Hematopoietic multipotent progenitor cell treated with erythropoietin and hydrocortisone succinate and interleukin-3 and kit ligand, for 8 days (in vitro differentiated cells): ENCODE data around the gene CNDP1.

Experiments
- DNase-seq: peaks from one replicate; pipeline ENCODE4 v3.0.0-alpha.2; 2015

Gene CNDP1

DNA sequence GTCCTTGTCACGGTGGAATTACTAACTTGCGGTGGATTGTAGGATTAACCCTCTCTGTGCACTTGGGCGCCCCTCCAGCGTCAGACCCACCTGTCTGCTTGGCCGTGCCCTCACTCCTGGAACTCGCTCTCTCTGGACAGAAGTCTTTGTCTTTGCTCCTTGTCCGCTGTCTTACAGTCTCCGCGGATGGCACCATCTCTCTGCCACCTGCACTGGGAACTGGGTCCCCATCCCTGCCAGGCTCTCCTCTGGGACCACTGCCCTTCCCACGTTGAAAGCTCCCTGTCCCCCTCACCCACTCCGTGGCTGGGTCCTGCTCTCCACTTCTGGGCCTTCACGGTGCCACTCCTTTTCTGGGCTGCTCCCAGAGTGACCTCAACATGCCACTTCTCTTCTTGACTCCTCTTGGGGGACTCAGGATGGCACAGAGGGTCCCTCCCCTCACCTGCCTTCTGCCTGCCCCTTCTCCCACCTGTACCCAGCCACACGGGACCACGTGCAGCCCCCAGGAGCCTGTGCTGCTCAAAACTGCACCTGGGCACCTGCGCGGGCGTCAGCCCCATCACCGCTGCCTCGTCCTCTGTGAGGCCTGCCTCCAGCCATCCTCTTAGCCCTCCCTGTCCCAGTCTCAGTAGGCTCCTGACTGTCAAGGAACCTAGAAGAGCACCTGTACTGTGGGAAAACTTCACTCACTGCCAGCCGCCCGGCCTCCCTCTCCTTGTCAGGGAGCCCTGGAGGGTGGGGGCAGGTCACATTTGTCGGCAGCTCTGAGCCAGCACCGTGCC, 27.0 kb upstream of the CNDP1 start:
- no peak for DNase-seq

DNA sequence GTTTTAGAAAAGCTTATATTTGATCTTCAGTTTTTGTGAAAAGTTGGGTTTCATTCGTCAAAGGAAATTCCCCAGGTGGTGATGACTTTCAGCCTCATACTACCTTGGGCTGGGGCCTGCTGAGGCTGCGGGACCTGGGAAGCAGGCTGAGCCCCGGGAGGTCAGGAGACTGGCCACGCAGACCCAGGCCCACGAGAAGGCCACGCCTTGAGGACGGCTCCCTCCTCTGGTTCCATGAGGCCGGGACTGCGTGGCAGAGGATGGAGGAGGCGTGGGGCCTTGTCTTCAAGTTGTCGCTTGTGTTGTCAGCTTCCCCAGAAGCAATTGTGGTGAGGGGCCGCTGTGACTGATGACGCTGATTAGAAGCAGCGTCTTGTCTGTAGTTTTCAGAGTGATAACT, 26.4 kb upstream of the CNDP1 start:
- DNase-seq: no peak

DNA sequence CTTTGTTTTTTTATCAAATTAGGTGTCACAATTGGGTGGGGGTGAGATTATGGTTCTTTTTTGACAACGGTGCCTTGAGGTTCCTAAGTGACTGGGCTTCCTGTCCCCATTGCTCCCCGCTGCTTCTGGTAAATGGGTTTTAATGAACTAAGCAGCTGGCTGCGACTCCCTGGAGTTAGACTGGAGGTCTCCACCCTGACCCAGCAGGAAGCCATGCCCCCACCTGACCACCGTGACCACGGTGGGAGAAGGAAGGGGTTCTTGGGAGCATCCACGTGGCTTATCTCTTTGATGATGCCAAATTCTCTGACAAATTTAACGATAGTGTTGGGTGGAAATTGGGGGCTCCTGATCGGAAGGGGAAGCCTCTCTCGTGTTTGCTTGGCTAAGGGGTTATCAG, 25.9 kb upstream of the CNDP1 start:
- DNase-seq: no peak

DNA sequence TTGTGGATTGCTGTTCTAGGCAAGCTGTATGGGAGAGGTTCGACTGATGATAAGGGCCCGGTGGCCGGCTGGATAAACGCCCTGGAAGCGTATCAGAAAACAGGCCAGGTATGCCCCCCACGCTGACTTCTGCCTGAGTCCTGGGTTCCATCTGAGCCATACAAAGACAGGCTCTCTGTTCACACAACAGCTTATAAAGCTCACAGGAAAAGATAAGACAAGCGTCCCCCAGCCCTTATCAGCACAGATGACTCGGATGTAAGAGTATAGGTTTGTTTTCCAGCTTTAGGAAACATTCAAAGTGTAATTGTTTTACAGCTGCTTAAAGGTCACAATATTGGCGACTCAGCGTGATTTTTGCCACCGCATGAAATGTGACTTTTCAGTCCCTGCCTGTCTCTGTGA, 25.5 kb upstream of the CNDP1 start:
- DNase-seq: peak; percentile 17

DNA sequence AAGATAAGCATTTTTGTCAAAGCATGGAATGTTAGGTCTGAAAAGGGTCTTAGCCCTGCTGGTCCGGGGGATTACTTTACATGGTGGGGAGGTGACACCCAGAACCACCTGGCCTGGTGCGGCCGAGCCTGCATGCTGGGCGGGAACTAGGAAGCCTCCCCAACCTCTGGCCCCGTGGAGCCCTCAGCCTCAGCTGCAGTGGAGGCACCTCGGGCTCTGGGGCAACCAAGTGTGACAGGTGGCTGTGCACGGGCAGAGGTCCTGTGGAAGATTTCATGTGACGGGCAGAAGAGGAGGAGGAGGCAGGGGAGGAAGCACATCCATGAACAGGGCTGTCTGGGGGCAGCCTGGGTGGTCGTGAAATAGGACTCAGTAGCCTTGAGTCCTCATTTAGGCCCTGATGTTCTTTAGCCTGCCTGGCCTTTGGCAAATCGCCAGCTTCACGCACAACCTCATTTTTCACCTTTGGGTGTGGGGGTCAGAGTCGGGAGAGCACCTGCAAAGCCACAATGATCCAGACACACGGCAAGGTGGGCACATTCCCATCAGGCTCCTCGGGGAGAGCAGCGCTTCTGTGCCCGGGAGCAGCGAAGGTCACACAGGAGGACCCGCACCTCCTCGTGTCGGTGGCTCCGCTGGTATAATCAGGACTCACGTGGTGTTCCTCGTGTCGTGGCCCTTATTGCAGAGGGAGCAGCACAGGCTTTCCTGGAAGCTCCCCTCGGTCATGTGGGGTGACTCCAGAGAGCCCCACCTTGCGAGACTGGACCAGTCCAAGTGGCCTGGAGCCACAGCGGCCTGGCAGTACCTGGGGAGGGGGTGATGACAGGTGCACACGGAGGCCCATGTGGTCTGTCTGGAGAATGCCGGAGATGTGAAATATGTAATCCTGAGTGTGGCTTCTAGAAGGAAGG, 24.2 kb upstream of the CNDP1 start:
- DNase-seq: no peak

DNA sequence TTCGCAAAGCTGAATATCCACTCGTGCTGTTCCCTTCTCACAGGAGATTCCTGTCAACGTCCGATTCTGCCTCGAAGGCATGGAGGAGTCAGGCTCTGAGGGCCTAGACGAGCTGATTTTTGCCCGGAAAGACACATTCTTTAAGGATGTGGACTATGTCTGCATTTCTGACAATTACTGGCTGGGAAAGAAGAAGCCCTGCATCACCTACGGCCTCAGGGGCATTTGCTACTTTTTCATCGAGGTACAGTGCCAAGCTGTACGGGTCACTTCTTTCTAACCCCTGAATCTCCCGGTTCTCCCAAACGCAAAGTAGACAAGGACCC, 23.6 kb upstream of the CNDP1 start:
- no peak for DNase-seq

DNA sequence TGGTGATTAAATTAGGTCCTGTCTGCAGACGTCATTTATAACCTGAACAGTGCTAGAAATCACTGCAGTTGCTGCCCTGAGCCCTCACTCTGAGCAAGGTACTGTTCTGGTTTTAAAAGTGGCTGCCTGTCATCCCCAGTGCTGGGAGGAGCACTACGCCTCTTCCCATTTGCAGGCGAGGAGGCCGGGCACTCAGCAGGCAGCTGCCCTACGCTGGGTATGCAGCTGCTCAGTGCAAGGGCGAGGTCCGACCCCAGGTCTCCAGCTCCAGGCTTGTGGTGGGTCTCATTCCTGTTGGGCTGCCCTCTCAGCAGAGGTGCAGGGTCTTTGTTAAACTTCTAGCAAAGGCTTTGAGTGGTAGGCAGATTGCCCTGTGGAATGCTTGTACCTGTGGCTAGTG, 22.5 kb upstream of the CNDP1 start:
- no peak for DNase-seq

DNA sequence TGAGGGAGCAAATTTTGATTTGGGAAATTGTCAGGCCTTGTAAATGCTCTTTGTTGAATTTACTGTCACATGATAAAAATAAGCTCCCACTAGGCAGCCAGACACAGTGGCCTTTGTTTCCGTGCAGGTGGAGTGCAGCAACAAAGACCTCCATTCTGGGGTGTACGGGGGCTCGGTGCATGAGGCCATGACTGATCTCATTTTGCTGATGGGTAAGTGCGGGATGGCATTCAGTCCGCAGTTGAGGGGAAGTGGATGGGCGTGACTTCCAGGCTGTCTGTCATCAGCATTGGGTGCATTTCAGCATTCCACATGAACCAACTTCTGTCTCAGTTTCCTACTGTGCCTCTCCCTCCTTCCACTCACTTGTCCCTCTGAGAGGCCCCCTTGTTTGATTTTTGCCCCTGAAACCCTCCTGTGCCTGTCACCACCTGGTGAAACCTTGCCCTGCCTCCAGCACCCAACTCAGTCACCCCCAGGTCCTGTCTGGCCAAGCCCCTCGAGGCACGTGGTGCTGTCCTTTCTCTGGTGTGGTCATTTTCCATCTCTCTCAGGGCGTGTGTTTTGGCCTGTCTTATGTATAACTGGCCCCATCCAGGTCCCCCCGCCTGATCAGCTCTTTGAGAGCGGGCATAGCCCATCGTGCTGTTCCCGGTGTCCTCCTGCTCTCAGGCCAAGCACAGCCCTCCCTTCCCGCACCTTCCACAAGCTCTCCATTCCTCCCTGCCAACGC, 21.8 kb upstream of the CNDP1 start:
- no peak for DNase-seq

DNA sequence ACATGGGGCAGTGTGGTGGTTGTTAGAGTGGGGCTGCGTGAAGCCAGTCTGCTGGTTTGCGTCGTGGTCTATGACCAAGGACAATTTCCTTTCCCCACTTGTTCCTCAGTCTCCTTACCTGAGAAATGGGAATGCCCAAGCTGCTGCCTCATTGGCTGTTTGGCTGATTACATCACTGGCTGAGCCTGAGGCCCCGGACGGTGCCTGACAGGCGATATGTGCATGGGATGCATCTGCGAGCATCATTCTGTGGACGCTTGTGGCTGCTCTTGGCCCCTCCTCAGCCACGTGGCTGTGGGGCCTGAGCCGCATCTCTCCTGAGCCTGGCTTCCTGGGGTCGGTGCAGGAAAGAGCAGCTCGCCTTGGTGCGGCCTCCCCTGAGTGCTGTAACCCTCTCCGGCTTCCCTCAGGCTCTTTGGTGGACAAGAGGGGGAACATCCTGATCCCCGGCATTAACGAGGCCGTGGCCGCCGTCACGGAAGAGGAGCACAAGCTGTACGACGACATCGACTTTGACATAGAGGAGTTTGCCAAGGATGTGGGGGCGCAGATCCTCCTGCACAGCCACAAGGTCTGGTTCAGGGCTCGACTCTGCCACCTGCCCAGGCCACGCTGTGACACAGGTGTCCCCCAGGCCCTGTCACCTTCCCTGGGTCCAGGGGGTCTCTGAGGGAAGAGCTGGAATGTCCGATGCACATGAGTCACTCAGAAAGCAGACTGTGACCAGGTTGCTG, 21.0 kb upstream of the CNDP1 start:
- DNase-seq: no peak

DNA sequence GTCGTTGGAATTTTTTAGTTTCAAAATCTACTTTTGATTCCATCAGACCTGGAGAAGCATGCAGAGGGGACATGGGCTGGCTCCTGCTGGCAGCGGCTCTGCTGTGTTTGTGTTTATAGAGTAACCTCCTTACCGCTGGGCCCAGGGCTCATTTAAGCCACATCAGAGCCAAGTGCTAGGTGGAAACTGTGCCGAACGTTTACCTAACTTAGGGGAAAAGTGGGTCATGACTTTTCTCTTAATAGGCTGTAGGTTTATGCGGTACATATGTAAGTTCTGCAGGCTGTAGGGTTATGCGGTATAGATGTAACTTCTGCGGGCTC, 20.5 kb upstream of the CNDP1 start:
- no peak for DNase-seq

DNA sequence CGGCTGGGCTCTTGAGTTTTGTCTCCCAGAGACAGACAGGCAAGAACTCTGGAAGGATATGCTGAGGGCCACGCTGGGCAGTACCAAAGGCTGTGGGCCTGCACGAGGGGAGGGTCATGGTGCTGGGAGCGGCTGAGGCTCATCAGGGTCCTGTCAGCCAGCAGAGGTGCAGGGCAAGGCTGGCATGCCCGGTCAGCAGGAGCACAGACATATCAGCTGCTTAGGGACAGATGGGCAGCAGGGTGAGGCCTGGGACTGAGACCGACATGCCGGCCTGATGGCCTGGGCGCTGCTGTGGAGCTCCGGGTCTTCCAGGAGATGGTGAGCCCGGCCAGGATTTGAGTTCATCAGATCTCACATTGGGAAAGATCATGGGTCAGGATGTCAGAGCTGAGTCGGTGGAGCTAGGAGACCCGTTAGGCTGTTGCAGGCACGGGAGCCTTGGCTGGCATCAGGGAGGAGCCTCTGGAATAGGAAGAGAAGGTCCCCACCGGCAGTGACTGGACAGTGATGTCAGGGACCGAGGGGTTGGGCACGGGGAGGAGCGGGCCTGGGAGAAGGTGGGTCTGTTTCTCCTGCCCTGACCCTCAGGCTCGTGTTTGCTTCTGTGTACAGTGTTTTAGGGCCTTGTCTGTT, 19.3 kb upstream of the CNDP1 start:
- DNase-seq: no peak

DNA sequence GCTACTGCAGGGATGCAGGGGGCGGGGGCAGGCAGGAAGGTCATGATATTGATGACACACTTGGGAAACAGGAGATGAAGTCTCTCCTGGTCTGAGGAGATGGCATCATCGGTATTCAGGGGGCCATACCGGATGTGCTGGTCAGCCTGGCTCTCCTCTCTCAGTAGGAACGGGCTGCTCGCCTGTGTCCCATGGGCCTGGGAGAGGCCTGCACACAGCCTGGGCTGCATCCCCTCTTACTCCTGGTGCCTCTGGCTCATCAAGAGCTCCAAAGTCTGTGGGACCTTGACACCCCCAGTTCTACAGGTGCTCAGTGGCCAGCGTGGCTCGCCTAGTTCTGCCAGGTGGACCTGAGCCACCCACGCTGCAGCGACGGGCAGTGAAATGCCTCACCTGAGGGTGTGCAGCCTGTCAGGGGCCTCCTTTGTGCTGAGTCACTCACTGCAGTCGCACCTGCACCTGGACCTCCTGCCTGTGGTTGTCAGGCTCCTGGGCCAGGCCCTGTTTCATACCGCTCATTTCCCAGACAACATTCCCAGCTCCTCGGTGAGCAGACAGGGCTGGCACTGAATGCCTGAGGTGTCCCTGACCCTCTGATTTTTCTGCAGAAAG, 18.6 kb upstream of the CNDP1 start:
- DNase-seq: no peak

DNA sequence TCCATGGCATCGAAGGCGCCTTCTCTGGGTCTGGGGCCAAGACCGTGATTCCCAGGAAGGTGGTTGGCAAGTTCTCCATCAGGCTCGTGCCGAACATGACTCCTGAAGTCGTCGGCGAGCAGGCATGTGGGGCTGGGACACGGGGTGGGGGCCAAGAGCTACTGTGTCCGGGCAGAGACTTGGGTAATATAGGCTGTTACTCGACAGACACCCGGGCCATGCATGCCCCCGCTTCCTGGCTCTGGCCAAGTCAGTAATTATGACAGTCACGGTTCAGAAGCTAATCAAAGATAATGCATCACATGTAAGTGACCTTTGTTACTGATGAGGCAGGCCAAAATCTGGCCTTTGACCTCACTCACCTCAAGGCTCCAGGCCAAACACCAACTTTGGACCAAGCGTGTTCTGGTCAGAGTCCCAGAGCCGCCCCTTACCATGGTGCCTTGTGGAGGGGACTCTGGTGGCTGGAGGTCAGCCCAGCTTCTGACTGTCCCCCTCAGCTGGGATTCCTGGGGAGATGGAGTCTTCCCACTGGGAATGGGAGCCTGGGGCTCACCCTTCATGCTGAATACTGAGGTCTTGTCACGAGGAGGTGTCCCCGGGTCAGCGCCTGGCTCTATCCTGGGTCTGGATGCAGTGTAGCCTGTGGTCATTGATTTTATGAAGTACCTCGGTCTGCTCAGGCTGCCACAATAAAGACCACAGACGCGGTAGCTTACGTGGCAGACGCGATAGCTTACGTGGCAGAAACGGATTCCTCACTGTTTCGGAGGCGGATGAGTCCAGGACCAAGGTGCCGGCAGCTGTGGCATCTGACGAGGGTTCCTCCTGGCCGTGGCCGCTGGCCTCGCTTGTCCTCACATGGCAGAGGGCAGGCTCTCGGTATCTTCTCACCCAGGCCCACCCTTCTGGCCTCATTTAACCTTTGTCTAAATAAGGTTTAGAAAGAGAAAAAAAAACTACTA, 17.7 kb upstream of the CNDP1 start:
- DNase-seq: no peak

DNA sequence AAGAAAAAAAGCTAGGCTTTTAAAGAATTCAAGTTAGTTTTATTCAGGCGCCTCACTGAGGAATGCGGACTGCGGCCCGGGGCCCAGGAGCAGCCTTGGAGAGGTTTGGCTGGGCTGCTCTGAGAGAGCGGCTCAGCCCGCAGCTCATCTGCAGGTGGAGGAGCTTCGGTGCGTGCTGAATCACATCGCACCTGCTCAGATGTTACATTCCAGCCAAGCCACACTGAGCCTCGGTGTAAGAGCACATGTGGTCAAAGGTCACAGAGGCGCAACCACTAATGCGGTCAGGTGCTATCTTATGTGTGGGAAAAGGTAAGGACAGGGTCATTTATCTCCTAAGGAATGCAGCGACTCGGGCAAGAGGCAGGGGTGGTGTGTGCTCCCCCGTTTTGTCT, 17.1 kb upstream of the CNDP1 start:
- no peak for DNase-seq

DNA sequence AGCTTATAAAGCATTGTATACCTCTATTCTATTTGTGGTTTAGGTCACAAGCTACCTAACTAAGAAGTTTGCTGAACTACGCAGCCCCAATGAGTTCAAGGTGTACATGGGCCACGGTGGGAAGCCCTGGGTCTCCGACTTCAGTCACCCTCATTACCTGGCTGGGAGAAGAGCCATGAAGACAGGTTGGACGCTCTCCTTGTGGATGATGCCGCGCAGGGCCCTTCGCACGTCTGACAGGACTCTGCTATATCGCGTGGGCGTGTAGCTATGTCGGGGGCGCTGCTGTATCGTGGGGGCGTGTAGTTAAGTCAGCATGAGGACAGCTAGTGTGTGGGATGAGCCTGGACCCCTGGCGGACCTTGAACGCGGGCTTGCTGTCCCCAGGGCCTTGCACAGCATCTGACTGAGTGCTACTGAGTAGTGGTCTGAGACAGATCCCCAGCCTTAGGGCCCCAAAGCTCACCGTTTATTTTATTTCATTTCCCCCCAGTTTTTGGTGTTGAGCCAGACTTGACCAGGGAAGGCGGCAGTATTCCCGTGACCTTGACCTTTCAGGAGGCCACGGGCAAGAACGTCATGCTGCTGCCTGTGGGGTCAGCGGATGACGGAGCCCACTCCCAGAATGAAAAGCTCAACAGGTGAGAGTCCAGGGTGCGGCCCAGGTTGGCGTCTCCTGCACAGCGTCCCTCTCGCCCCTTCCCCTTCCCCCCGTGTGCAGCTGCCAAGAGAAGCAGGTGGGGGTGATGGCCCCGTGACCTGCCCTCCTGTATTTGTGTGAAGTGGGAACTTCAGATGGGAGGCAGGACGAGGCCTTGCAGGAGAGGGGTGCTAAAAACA, 15.6 kb upstream of the CNDP1 start:
- no peak for DNase-seq

DNA sequence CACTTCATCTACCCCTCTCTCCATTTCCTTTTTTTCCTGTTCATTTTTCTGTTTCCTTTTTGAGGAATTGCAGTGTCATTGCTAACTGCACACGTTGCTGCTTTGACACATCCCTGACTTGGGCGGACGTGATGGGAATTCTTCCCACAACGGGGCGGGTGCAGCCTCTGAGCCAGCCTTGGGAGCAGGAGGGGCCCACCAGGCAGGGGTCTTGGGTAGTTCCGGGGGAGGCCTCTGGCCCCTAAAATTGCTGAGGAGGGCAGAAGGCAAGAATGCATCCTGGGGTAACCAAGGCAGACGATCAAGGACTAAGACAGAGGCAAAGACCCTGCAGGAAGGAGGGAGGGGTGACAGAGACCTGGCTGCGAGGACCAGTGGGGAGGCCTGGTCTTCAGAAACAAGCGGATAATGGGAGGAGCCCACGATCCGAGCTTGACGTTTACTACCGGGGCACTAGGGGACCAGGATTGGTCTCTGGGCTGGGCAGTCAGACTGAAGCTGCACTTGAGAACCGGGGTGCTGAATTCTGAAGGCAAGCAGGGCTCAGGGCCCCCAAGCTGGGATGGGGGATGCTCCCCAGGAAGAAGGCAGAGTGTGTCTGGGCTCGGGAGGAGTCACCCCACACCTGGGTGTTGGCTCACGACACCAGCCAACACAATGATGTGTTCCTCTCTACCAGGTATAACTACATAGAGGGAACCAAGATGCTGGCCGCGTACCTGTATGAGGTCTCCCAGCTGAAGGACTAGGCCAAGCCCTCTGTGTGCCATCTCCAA, 14.8 kb upstream of the CNDP1 start:
- DNase-seq: no peak

DNA sequence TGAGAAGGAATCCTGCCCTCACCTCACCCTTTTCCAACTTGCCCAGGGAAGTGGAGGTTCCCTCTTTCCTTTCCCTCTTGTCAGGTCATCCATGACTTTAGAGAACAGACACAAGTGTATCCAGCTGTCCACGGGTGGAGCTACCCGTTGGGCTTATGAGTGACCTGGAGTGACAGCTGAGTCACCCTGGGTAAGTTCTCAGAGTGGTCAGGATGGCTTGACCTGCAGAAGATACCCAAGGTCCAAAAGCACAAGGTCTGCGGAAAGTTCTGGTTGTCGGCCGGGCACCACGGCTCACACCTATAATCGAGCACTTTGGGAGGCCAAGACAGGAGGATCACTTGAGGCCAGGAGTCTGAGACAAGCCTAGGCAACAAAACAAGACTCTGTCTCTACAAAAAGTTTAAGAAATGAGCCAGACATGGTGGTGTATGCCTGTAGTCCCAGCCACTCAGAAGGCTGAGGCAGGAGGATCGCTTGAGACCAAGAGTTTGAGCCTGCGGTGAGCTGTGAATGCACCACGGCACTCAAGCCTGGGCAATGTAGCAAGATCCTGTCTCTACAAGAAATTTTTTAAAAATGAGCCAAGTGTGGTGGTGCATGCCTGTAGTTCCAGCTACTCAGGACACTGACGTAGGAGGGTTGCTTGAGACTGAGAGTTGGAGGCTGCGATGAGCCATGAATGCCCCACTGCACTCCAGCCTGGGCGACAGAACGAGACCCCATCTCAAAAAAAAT, 14.0 kb upstream of the CNDP1 start:
- no peak for DNase-seq

DNA sequence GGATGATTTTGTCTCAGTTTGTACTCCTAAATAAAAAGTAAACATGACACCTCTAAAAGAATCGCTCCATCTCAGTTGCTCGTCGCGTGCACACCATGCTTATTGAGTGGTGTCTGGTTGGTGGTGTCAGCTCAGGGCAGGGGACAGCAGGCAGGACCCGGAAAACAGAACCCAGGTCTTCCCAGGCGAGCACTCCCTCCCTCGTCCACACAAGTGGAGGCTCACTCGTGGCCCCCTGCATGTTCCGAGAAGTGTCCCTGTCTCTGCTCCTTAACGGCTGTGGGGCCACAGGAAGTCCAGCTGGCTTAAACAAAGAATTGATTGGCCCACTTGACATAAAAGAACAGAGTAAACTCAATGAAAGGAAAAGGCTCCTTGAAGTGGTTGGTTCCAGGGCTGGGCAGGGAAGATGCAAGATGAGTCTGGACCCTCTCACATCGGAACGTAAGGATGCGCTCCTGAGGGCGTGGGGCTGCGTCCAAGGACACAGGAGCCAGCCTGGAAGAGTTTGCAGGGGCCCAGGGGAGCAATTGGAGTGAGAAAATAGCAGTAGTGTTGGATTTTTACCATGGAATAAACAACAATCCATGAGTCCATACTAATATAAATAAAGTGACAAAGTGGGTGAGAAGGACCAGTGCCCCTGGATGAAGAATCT, 13.1 kb upstream of the CNDP1 start:
- DNase-seq: no peak
